ENCODE data around the gene BCAT1. TPM values are rescaled to one million over a fixed set of nuclear protein-coding genes. Genes with fewer than 3 reads are reported as not detected.
A peak's percentile ranks its signal among the peaks of the same experiment; 100 is the strongest.

The BCAT1 gene
- total and polyA plus RNA-seq, 9 of the 15 experiments (the other 6 are each of a cell fraction or from before 2014, with no cell fraction given), result 38.5 to 157 (median 66.8) TPM

DNA sequence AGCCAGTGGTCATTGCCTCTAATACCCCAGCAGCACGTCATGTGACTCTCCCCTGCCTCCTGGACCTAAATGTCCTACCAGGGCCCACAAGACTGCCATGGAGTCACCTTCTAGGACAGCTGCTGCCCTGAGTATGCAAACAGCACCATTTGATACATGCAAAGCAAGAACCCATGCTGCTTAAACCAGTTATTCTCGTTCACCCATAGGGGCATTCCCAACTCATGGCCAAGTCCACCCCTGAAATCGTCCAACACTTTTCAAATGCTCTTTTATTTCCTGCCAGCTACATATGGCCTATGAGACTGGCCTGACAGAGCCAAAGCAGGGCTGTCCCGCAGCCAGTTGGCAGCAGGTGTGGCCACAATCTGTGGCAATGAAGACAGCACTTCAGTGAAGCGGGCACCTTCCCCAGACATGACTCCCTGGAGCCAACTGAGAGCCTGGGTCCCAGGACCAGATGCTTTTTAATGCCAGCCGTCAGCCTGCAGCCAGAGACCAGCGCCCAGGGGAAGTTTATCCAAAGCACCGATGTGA is 99.9 kb downstream of the BCAT1 start:
- intact Hi-C loops (cut with micrococcal nuclease) (loop anchor here (10.0 kb wide), 1 partner anchor 286 kb away; no protein-coding TSS in a partner anchor), in situ Hi-C loops (cut with MboI) (no loop called here)
- ChIA-PET CTCF (ENCODE audit: low intra/inter-chr PET ratio) (no interaction called here), POLR2A (interaction anchor here (0.8 kb wide), 1 partner anchor 1314 kb away, joined by 3 read pairs; no protein-coding TSS in a partner anchor)
- Histone ChIP-seq H3K27me3 (ENCODE audit: control insufficient read depth in 2 of 2, insufficient read depth in 2 of 2, low read length in 2 of 2) (no peaks in the 10 kb centered on the region), H3K4me3 (no peak overlapping the region), H3K79me2 (ENCODE audit: control insufficient read depth, insufficient read depth, low read length) (peaks cover 11% of the 10 kb centered on the region; the same call in 2 of the 3 replicates), H3K36me3 (ENCODE audit: control insufficient read depth, insufficient read depth, low read length) (peaks cover 52% of the 10 kb centered on the region), H4K20me1 (replicated peaks; ENCODE audit: control insufficient read depth, insufficient read depth, low read length) (no peaks in the 10 kb centered on the region), H3K4me1 (replicated peaks in 1 of 2; ENCODE audit: control insufficient read depth in 2 of 2, insufficient read depth in 2 of 2, low read length in 2 of 2) (no peaks in the 10 kb centered on the region), H3K27ac (ENCODE audit: extremely low read depth, low read depth, low read length) (no peak overlapping the region), H2AFZ (ENCODE audit: low read depth, low read length) (no peak overlapping the region), H3K9ac (ENCODE audit: insufficient read depth in 1 of 2, low read depth in 2 of 2, low read length in 2 of 2) (0 out of 4 replicates have a peak overlapping the region, but pooled peaks of 1 of the 2 experiments have one; percentile 12), H3K9me3 (replicated peaks; ENCODE audit: control insufficient read depth, insufficient read depth, low read depth, low read length) (no peaks in the 10 kb centered on the region), H3K4me2 (ENCODE audit: insufficient read depth, low read length) (no peak overlapping the region), H3K9me1 (ENCODE audit: control insufficient read depth, insufficient read depth, low read length) (no peaks in the 10 kb centered on the region)
- no peak for TF ChIP-seq KDM4B (IDR thresholded peaks at IDR 0.05; ENCODE audit: borderline replicate concordance in 2 of 2, low read depth in 1 of 2)
- no peak for TF ChIP-seq ZBED1 (IDR thresholded peaks at IDR 0.05)
- no peak for TF ChIP-seq PHF8 (IDR thresholded peaks at IDR 0.05; ENCODE audit: borderline replicate concordance, low read length)
- TF ChIP-seq, protein P1, sequence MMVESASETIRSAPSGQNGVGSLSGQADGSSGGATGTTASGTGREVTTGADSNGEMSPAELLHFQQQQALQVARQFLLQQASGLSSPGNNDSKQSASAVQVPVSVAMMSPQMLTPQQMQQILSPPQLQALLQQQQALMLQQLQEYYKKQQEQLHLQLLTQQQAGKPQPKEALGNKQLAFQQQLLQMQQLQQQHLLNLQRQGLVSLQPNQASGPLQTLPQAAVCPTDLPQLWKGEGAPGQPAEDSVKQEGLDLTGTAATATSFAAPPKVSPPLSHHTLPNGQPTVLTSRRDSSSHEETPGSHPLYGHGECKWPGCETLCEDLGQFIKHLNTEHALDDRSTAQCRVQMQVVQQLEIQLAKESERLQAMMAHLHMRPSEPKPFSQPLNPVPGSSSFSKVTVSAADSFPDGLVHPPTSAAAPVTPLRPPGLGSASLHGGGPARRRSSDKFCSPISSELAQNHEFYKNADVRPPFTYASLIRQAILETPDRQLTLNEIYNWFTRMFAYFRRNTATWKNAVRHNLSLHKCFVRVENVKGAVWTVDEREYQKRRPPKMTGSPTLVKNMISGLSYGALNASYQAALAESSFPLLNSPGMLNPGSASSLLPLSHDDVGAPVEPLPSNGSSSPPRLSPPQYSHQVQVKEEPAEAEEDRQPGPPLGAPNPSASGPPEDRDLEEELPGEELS (CRISPR knock-in tag; IDR thresholded peaks at IDR 0.05; ENCODE audit: borderline replicate concordance), result no peak
- WGBS (ENCODE audit: insufficient coverage, low coverage, missing lambda C conversion rate), result 90% methylated on average over 8 of the region's 8 CpGs
- BruUV-seq (replicated peaks), result no TSS peak
- no peak for DNase-seq (ENCODE audit: extremely low read depth in 1 of 4, low spot score in 3 of 4)
- no peak for ATAC-seq
- no peak for FAIRE-seq
